H1 (cell line): ENCODE data around the gene FNDC7. TPM values are rescaled to one million over a fixed set of nuclear protein-coding genes. Genes with fewer than 3 reads are reported as not detected.

ENCODE experiments used
- CTCF ChIA-PET: fragments of 300-600 bp; sonication (Branson Sonifier 250); formaldehyde crosslinking; loops from one replicate; lab custom pipeline; 2021; ENCODE audit not compliant: partially characterized antibody; lab: Charles Lee
- POLR2A ChIA-PET: fragments of 300-600 bp; sonication (Branson Sonifier 250); formaldehyde crosslinking; loops from one replicate; lab custom pipeline; 2021; ENCODE audit warnings: inconsistent platforms; ENCODE audit not compliant: partially characterized antibody; lab: Charles Lee
- DNase-seq, 2 experiments: peaks; one replicate each; pipeline versions ENCODE4 v3.0.0 to v3.0.0-alpha.2; 2010 to 2022; ENCODE audit warnings: low spot score in 2 of 2, low read depth in 1 of 2, mixed read lengths in 1 of 2
- FAIRE-seq: peaks from 2 replicates; lab custom pipeline; 2011; peaks lifted over from hg19 to GRCh38; lab: Jason Lieb, UNC
- H2AFZ ChIP-seq: 2 replicates; pipeline ENCODE4 v1.8.1; 2012; ENCODE audit warnings: low read length, inconsistent platforms
- H2AK5ac ChIP-seq: 2 replicates; pipeline ENCODE4 v1.6.1; 2013; ENCODE audit warnings: low read depth, low read length
- H2BK120ac ChIP-seq: replicated peaks from 2 replicates; pipeline ENCODE3; 2013; ENCODE audit warnings: low read depth, low read length, inconsistent platforms
- H2BK12ac ChIP-seq: 2 replicates; pipeline ENCODE4 v1.6.1; 2013; ENCODE audit warnings: low read depth, low read length
- H2BK15ac ChIP-seq: 2 replicates; pipeline ENCODE4 v1.6.1; 2013; ENCODE audit warnings: low read length
- H2BK20ac ChIP-seq: 2 replicates; pipeline ENCODE4 v1.6.1; 2013; ENCODE audit warnings: low read length
- H2BK5ac ChIP-seq: 2 replicates; pipeline ENCODE4 v1.6.1; 2013; ENCODE audit warnings: low read depth, low read length
- H3K14ac ChIP-seq: 2 replicates; pipeline ENCODE4 v1.6.1; 2013; ENCODE audit warnings: inconsistent platforms; ENCODE audit not compliant: insufficient read length
- H3K18ac ChIP-seq: 2 replicates; pipeline ENCODE4 v1.6.1; 2013; ENCODE audit warnings: low read length; ENCODE audit errors: extremely low read depth
- H3K23ac ChIP-seq: 2 replicates; pipeline ENCODE4 v1.6.1; 2013; ENCODE audit warnings: inconsistent platforms; ENCODE audit not compliant: insufficient read length
- H3K23me2 ChIP-seq: 2 replicates; pipeline ENCODE4 v1.6.1; 2013; ENCODE audit warnings: low read depth, low read length
- H3K27ac ChIP-seq: 2 replicates; pipeline ENCODE4 v1.6.1; 2011; ENCODE audit warnings: low read depth, low read length, inconsistent platforms
- H3K27me3 ChIP-seq, 4 experiments: replicated peaks in 1 of 4; 1 replicate in 1 of 4; 2 replicates in 3 of 4; pipeline versions ENCODE4 v1.6.1 to v1.8.1; 2011 to 2013; ENCODE audit warnings: low read length in 3 of 4, mild to moderate bottlenecking in 3 of 4, inconsistent platforms in 2 of 4, mixed read lengths in 2 of 4, moderate library complexity in 1 of 4; ENCODE audit not compliant: control insufficient read depth in 3 of 4, insufficient read depth in 3 of 4; ENCODE audit errors: extremely low read depth in 1 of 4
- H3K36me3 ChIP-seq, 4 experiments: 2 replicates each; pipeline versions ENCODE4 v1.6.1 to v1.8.1; 2011 to 2013; ENCODE audit warnings: mild to moderate bottlenecking in 4 of 4, low read length in 3 of 4, moderate library complexity in 2 of 4, control low read depth in 1 of 4, inconsistent platforms in 1 of 4; ENCODE audit not compliant: insufficient read depth in 4 of 4, control insufficient read depth in 2 of 4
- H3K4ac ChIP-seq: replicated peaks from 2 replicates; pipeline ENCODE3; 2013; ENCODE audit warnings: low read length, low read depth, mixed read lengths, inconsistent platforms; ENCODE audit not compliant: insufficient read length
- H3K4me1 ChIP-seq, 4 experiments: replicated peaks in 1 of 4; 1 replicate in 1 of 4; 2 replicates in 3 of 4; pipeline versions ENCODE4 v1.6.1 to v1.8.1; 2011 to 2013; ENCODE audit warnings: low read length in 3 of 4, inconsistent platforms in 2 of 4, mixed read lengths in 1 of 4; ENCODE audit not compliant: insufficient read depth in 4 of 4, control insufficient read depth in 3 of 4
- H3K4me2 ChIP-seq, 2 experiments: 2 replicates each; pipeline versions ENCODE4 v1.6.1 to v1.8.1; 2011 to 2013; ENCODE audit warnings: low read depth in 2 of 2, low read length in 2 of 2, control low read depth in 1 of 2, inconsistent platforms in 1 of 2, mild to moderate bottlenecking in 1 of 2; ENCODE audit not compliant: insufficient read depth in 1 of 2
- H3K4me3 ChIP-seq, 4 experiments: fragments of 200-600, 300-600 bp in 1 of 4; sonication (generic), shearing (Covaris generic), sonication (Bioruptor Twin) in 1 of 4; 2 replicates each; pipeline versions ENCODE4 v1.5.1 to v1.8.1; 2011 to 2016; ENCODE audit warnings: low read length in 4 of 4, low read depth in 3 of 4, control low read depth in 2 of 4, inconsistent platforms in 2 of 4, mild to moderate bottlenecking in 2 of 4, mixed read lengths in 1 of 4, moderate library complexity in 1 of 4; ENCODE audit not compliant: insufficient read depth in 2 of 4; ENCODE audit errors: extremely low read depth in 1 of 4
- H3K56ac ChIP-seq: replicated peaks from 2 replicates; pipeline ENCODE3; 2013; ENCODE audit warnings: low read depth, mild to moderate bottlenecking, mixed read lengths, low read length, inconsistent platforms; ENCODE audit not compliant: insufficient read length
- H3K79me1 ChIP-seq: 2 replicates; pipeline ENCODE4 v1.6.1; 2013; ENCODE audit warnings: low read depth, low read length, control low read depth
- H3K79me2 ChIP-seq, 2 experiments: 2 replicates each; pipeline versions ENCODE4 v1.6.1 to v1.8.1; 2012 to 2013; ENCODE audit warnings: low read length in 2 of 2, mild to moderate bottlenecking in 2 of 2, inconsistent platforms in 1 of 2; ENCODE audit not compliant: insufficient read depth in 2 of 2, control insufficient read depth in 1 of 2
- H3K9ac ChIP-seq, 4 experiments: replicated peaks in 1 of 4; 1 replicate in 1 of 4; 2 replicates in 3 of 4; pipeline versions ENCODE4 v1.6.1 to v1.8.1; 2011 to 2013; ENCODE audit warnings: low read depth in 3 of 4, low read length in 3 of 4, control low read depth in 2 of 4, mild to moderate bottlenecking in 2 of 4, moderate library complexity in 2 of 4, inconsistent platforms in 1 of 4; ENCODE audit errors: extremely low read depth in 1 of 4
- H3K9me3 ChIP-seq, 2 experiments: 2 replicates each; pipeline versions ENCODE4 v1.6.1 to v1.8.1; 2012 to 2013; ENCODE audit warnings: mild to moderate bottlenecking in 2 of 2, moderate library complexity in 2 of 2, control low read depth in 1 of 2, inconsistent platforms in 1 of 2, low read depth in 1 of 2, low read length in 1 of 2, mixed read lengths in 1 of 2; ENCODE audit not compliant: insufficient read depth in 2 of 2
- H4K20me1 ChIP-seq, 2 experiments: replicated peaks in 1 of 2; 2 replicates each; pipeline versions ENCODE3 to v1.8.1; 2011 to 2013; ENCODE audit warnings: inconsistent platforms in 2 of 2, low read length in 2 of 2, mild to moderate bottlenecking in 1 of 2; ENCODE audit not compliant: insufficient read depth in 2 of 2, control insufficient read depth in 1 of 2
- H4K5ac ChIP-seq: 2 replicates; pipeline ENCODE4 v1.6.1; 2013; ENCODE audit warnings: low read length, low read depth, mixed read lengths, inconsistent platforms; ENCODE audit not compliant: insufficient read length
- H4K8ac ChIP-seq: 2 replicates; pipeline ENCODE4 v1.8.0; 2013; ENCODE audit warnings: mild to moderate bottlenecking, moderate library complexity, low read length, inconsistent platforms; ENCODE audit not compliant: insufficient read depth; ENCODE audit errors: extremely low read depth
- H4K91ac ChIP-seq: replicated peaks from 2 replicates; pipeline ENCODE3; 2013; ENCODE audit warnings: low read length, mixed read lengths, inconsistent platforms; ENCODE audit not compliant: insufficient read length
- CBX8 ChIP-seq: fragments of 300-800, 300-1000 bp; sonication (generic); IDR thresholded peaks from 2 replicates; pipeline ENCODE4 v1.7.1; 2016; ENCODE audit warnings: low read depth, low read length, borderline replicate concordance
- SIN3A ChIP-seq, 2 experiments: IDR thresholded peaks in 1 of 2; conservative IDR thresholded peaks in 1 of 2; 2 replicates each; pipeline ENCODE4 v1.6.1; 2011 to 2012; ENCODE audit warnings: low read length in 2 of 2, improper control_type of control experiment in 1 of 2, low read depth in 1 of 2, mild to moderate bottlenecking in 1 of 2
- whole genome bisulfite sequencing, 2 experiments: shearing (Covaris generic) in 1 of 2; methylation state at CpG; one replicate each; pipeline versions ENCODE4 v1.1.6 to v1.1.7; 2013 to 2015; ENCODE audit warnings: low lambda C conversion rate in 2 of 2, mixed read lengths in 2 of 2, inconsistent platforms in 1 of 2, low coverage in 1 of 2, missing lambda C conversion rate in 1 of 2; ENCODE audit not compliant: insufficient replicate concordance in 2 of 2, insufficient coverage in 1 of 2, insufficient read length in 1 of 2; ENCODE audit errors: extremely low coverage in 1 of 2, missing lambda C conversion rate in 1 of 2; 5-methylcytosine and 5-hydroxymethylcytosine counted together
- polyA plus RNA-seq, 7 experiments: library from polyadenylated mRNA; depleted of rRNA in 3 of 7; stranded (reverse) in 5 of 7; unstranded in 2 of 7; fragments of >200 nt in 5 of 7; fragments of 200-250 nt in 2 of 7; gene quantifications; 1 replicate in 5 of 7; 2 replicates in 1 of 7; 4 replicates in 1 of 7; pipeline versions ENCODE4 v1.2.1 to v1.2.3, GENCODE V29; 2011 to 2013; ENCODE audit warnings: missing spikeins in 2 of 7, mixed read lengths in 2 of 7
- total RNA-seq: library from RNA; stranded (reverse); fragmentation: NEBNext Ultra II Directional; extraction: Animal tissue kit (Norgen Biotek cat#: 25700); gene quantifications from 2 replicates; pipeline ENCODE4 v1.2.1, GENCODE V29; 2021

Gene FNDC7
- total and polyA plus RNA-seq, 2 of the 8 experiments (the other 6 are each of a cell fraction or from before 2014, with no cell fraction given), result 0.13 to 0.20 TPM

GRCh38 chr1:108742253-108742652 lies 29.5 kb downstream of the FNDC7 start:
- H3K18ac ChIP-seq, result no peak overlapping the region
- ChIA-PET POLR2A (no interaction called here), CTCF (no interaction called here)
- H4K8ac ChIP-seq, result no peak overlapping the region
- H3K27me3 ChIP-seq, result peaks cover 0 to 4% (median 0%) of the 10 kb centered on the region in 4 experiments; a peak in 3 of 7 replicates
- H2BK120ac ChIP-seq, result no peak overlapping the region
- no peak overlapping the region for H3K27ac ChIP-seq
- TF ChIP-seq CBX8 (no peak), SIN3A (conservative IDR thresholded peaks at IDR 0.05 in 1 of 2, IDR thresholded peaks at IDR 0.05 in 1 of 2; ENCODE audit: low read depth in 1 of 2, low read length in 2 of 2) (no peak)
- no peak overlapping the region for H3K4me2 ChIP-seq
- no peak overlapping the region for H2BK15ac ChIP-seq
- no peaks in the 10 kb centered on the region for H3K79me1 ChIP-seq
- H3K79me2 ChIP-seq, result no peaks in the 10 kb centered on the region
- H2AFZ ChIP-seq, result no peak overlapping the region
- no peak overlapping the region for H4K91ac ChIP-seq
- H2BK12ac ChIP-seq, result no peak overlapping the region
- 89% methylated on average over 6 of the region's 6 CpGs; no CpG with 5 or more reads in 1 of the 2 experiments for WGBS, 2 experiments
- H3K4me3 ChIP-seq, result no peak overlapping the region
- no peaks in the 10 kb centered on the region for H4K20me1 ChIP-seq
- no peak overlapping the region for H3K14ac ChIP-seq
- H3K56ac ChIP-seq, result no peak overlapping the region
- no peak overlapping the region for H2AK5ac ChIP-seq
- no peak overlapping the region for H3K9ac ChIP-seq
- H2BK5ac ChIP-seq, result no peak overlapping the region
- no peaks in the 10 kb centered on the region; a peak in 1 of 8 replicates for H3K36me3 ChIP-seq
- H3K23ac ChIP-seq, result no peak overlapping the region
- H3K9me3 ChIP-seq, result no peaks in the 10 kb centered on the region
- no peaks in the 10 kb centered on the region; the same call in 1 of the 2 replicates for H3K23me2 ChIP-seq
- H2BK20ac ChIP-seq, result no peak overlapping the region
- no peaks in the 10 kb centered on the region; a peak in 1 of 7 replicates for H3K4me1 ChIP-seq
- H3K4ac ChIP-seq, result no peak overlapping the region
- DNase-seq, result no peak
- no peak for FAIRE-seq
- no peak overlapping the region for H4K5ac ChIP-seq
